GM23338 (cell line): Measurements from ENCODE around the gene ALOX15B. TPM values are rescaled to one million over a fixed set of nuclear protein-coding genes. Genes with fewer than 3 reads are reported as not detected.

Experiments
- ATAC-seq: fragments of 200-7000 bp; cut with Tn5 transposase; 3 replicates; pipeline ENCODE4 v1.9.1; 2020
- DNase-seq: peaks from one replicate; pipeline ENCODE4 v3.0.0-alpha.2; 2015; ENCODE audit warnings: low spot score
- H2AFZ ChIP-seq: fragments of 200-600 bp; sonication (generic); 2 replicates; pipeline ENCODE4 v1.8.0; 2016; ENCODE audit warnings: antibody characterized with exemption, mild to moderate bottlenecking, moderate library complexity
- H3F3A ChIP-seq: fragments of 200-600 bp; sonication (generic); replicated peaks from 2 replicates; pipeline ENCODE4 v1.8.0; 2017; ENCODE audit warnings: antibody characterized with exemption, mixed run types, low read depth
- H3K27ac ChIP-seq: fragments of 200-600 bp; sonication (generic); 2 replicates; pipeline ENCODE4 v1.6.1; 2016; ENCODE audit warnings: low read depth
- H3K27me3 ChIP-seq: fragments of 200-600 bp; sonication (generic); 2 replicates; pipeline ENCODE4 v1.8.0; 2016; ENCODE audit warnings: mild to moderate bottlenecking, mixed run types, moderate library complexity; ENCODE audit not compliant: insufficient read depth
- H3K36me3 ChIP-seq: fragments of 200-600 bp; sonication (generic); 2 replicates; pipeline ENCODE4 v1.8.0; 2016; ENCODE audit warnings: mild to moderate bottlenecking; ENCODE audit not compliant: insufficient read depth
- H3K4me1 ChIP-seq: fragments of 200-600 bp; sonication (generic); 2 replicates; pipeline ENCODE4 v1.8.0; 2016; ENCODE audit warnings: mild to moderate bottlenecking, moderate library complexity; ENCODE audit not compliant: insufficient read depth
- H3K4me2 ChIP-seq: fragments of 200-600 bp; sonication (generic); 2 replicates; pipeline ENCODE4 v1.7.1; 2017; ENCODE audit warnings: mixed run types
- H3K4me3 ChIP-seq: fragments of 200-600 bp; sonication (generic); 2 replicates; pipeline ENCODE4 v1.6.1; 2016; ENCODE audit warnings: mixed run types
- H3K79me2 ChIP-seq: fragments of 200-600 bp; sonication (generic); replicated peaks from 2 replicates; pipeline ENCODE4 v1.8.0; 2017; ENCODE audit warnings: mild to moderate bottlenecking; ENCODE audit not compliant: insufficient read depth
- H3K9me2 ChIP-seq: fragments of 200-600 bp; sonication (generic); 2 replicates; pipeline ENCODE4 v1.8.0; 2017; ENCODE audit not compliant: insufficient read depth
- H4K20me1 ChIP-seq: fragments of 200-600 bp; sonication (generic); replicated peaks from 2 replicates; pipeline ENCODE4 v1.8.0; 2017; ENCODE audit warnings: mild to moderate bottlenecking; ENCODE audit not compliant: insufficient read depth
- H3K27ac Mint-ChIP-seq: 2 replicates; pipeline ENCODE4 v1.8.0; 2020; ENCODE audit warnings: inconsistent platforms, mild to moderate bottlenecking, moderate library complexity, mixed read lengths
- H3K27me3 Mint-ChIP-seq: 3 replicates; pipeline ENCODE4 v1.8.0; 2022; ENCODE audit warnings: low read depth, mild to moderate bottlenecking, moderate library complexity, mixed read lengths, inconsistent platforms; ENCODE audit not compliant: insufficient read depth, poor library complexity
- H3K36me3 Mint-ChIP-seq: 3 replicates; pipeline ENCODE4 v1.8.0; 2021; ENCODE audit warnings: low read depth, mild to moderate bottlenecking, inconsistent platforms, moderate library complexity, mixed read lengths
- H3K4me1 Mint-ChIP-seq: 3 replicates; pipeline ENCODE4 v1.8.0; 2020; ENCODE audit warnings: mild to moderate bottlenecking, inconsistent platforms, mixed read lengths
- H3K4me3 Mint-ChIP-seq: 3 replicates; pipeline ENCODE4 v1.8.0; 2021; ENCODE audit warnings: moderate library complexity, mild to moderate bottlenecking, inconsistent platforms, mixed read lengths
- H3K9me3 Mint-ChIP-seq: 3 replicates; pipeline ENCODE4 v1.8.0; 2020; ENCODE audit warnings: moderate library complexity, mild to moderate bottlenecking, inconsistent platforms, mixed read lengths
- CREB1 ChIP-seq: fragments of 250-450 bp; sonication (Bioruptor Pico); IDR thresholded peaks from 2 replicates; pipeline ENCODE4 v1.5.0; 2020; ENCODE audit warnings: low read depth, mild to moderate bottlenecking, moderate library complexity
- CTCF ChIP-seq, 2 experiments: fragments of 200-600 bp in 1 of 2; sonication (generic) in 1 of 2; conservative IDR thresholded peaks; 2 replicates each; pipeline versions ENCODE4 v1.5.1 to v1.6.1; 2016 to 2017; ENCODE audit warnings: antibody characterized with exemption in 2 of 2, low read depth in 2 of 2, mild to moderate bottlenecking in 2 of 2, moderate library complexity in 1 of 2
- ETS1 ChIP-seq: IDR thresholded peaks from 2 replicates; pipeline ENCODE4 v1.6.1; 2016; ENCODE audit warnings: antibody characterized with exemption
- ZNF462 ChIP-seq: fragments of 250-450 bp; sonication (Bioruptor Pico); IDR thresholded peaks from 2 replicates; pipeline ENCODE4 v1.5.0; 2020; ENCODE audit warnings: mild to moderate bottlenecking, moderate library complexity
- polyA plus RNA-seq: library from polyadenylated mRNA; unstranded; fragments of >200 nt; fragmentation: Nextera tagmentation; extraction: Ambion mirVana; gene quantifications from 2 replicates; pipeline ENCODE4 v1.2.1, GENCODE V29; 2016
- total RNA-seq: library from RNA; depleted of rRNA; stranded (reverse); fragments of >200 nt; shearing (Covaris generic); gene quantifications from 2 replicates; pipeline ENCODE4 v1.2.3, GENCODE V29; 2014

The ALOX15B gene
- total and polyA plus RNA-seq, 2 experiments from 2014 or later = 0.42 to 0.45 TPM

GRCh38 chr17:8066841-8067775 lies 28.2 kb downstream of the ALOX15B start:
- Mint-ChIP-seq H3K27ac (no peak overlapping the region), H3K4me3 (no peak overlapping the region), H3K4me1 (peaks cover 20% of the 10 kb centered on the region), H3K27me3 (peaks cover 81% of the 10 kb centered on the region), H3K36me3 (no peaks in the 10 kb centered on the region), H3K9me3 (no peaks in the 10 kb centered on the region; the same call in 2 of the 3 replicates)
- no peak overlapping the region for H3K4me3 ChIP-seq
- H3K36me3 ChIP-seq = no peaks in the 10 kb centered on the region
- ATAC-seq (peak; percentile 28), DNase-seq (peak; percentile 42)
- peaks cover 97% of the 10 kb centered on the region for H3K27me3 ChIP-seq
- H3F3A ChIP-seq = no peaks in the 10 kb centered on the region
- H3K9me2 ChIP-seq = no peaks in the 10 kb centered on the region
- H3K27ac ChIP-seq = no peak overlapping the region
- no peak overlapping the region for H2AFZ ChIP-seq
- no peak overlapping the region for H3K4me2 ChIP-seq
- no peaks in the 10 kb centered on the region for H3K79me2 ChIP-seq
- peaks cover 18% of the 10 kb centered on the region for H3K4me1 ChIP-seq
- no peak for TF ChIP-seq ETS1
- TF ChIP-seq CTCF (conservative IDR thresholded peaks at IDR 0.05; ENCODE audit: low read depth in 2 of 2) = peak in 1 of 2 experiments; percentile 31; a peak in 2 of 4 replicates
- no peak for TF ChIP-seq CREB1 (CRISPR knock-in tag)
- TF ChIP-seq ZNF462 (CRISPR knock-in tag) = no peak
- H4K20me1 ChIP-seq = no peaks in the 10 kb centered on the region
